GM21529 (cell line): ENCODE data around the gene CNTRL.
"Not testable (repeated sequence)": the region's sequence is repeated elsewhere in the genome, so short reads cannot be mapped to it uniquely, and the experiment has no call there.

Source experiments
- ATAC-seq: cut with Tn5 transposase; IDR thresholded peaks from one replicate; pipeline ENCODE4 v1.9.1; 2021; ENCODE audit not compliant: unreplicated experiment

Gene CNTRL

DNA sequence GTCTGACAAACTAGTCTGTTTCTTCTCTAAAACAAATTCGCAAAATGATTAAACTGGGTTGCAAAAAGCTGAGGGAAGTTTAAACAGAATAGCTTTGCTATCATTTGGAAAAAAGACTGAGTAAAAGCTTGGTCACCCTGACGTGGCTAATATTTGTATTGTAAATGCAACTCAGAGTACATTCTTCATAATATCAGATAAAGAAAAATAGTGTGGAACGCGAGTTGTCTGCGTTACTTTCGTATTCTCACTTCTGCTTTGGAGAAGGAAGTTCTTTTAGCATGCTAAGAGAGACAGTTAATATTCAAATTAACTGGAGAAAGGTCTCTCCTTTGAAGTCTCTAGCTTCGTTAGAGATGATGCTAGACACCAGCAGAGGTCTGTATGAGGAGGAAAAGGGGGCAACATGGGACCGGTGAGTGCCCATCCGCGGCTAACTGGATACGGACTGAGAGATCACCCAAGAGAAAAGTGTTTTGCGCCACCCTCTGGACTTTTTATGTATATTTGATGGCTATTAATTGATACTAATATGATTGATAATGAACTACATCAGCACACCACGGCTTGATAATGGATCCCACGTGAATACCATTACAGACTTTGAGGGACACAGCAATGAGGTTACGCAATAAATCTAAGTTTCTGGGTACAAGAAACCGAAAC, 2.9 kb upstream of the CNTRL start:
- ATAC-seq, result peak; percentile 37

DNA sequence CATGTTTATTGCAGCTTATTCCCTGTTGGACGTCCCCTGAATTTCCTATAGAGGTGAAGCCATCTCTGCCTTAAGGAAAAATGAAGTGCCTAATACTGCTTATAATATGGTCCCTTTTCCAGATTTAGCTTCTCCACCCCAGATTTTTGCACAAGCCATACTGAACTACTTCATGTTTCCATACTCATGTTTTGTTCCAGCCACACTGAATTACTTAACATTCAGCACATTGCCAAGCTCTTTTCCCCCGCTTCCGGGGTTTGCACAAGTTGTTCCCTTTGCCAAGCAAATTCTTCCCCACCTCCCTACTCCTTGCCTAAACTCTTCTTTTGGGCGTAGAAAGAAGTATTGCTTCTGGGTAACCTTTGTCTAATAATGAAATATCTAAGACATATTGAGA, 1.7 kb upstream of the CNTRL start:
- no peak for ATAC-seq

DNA sequence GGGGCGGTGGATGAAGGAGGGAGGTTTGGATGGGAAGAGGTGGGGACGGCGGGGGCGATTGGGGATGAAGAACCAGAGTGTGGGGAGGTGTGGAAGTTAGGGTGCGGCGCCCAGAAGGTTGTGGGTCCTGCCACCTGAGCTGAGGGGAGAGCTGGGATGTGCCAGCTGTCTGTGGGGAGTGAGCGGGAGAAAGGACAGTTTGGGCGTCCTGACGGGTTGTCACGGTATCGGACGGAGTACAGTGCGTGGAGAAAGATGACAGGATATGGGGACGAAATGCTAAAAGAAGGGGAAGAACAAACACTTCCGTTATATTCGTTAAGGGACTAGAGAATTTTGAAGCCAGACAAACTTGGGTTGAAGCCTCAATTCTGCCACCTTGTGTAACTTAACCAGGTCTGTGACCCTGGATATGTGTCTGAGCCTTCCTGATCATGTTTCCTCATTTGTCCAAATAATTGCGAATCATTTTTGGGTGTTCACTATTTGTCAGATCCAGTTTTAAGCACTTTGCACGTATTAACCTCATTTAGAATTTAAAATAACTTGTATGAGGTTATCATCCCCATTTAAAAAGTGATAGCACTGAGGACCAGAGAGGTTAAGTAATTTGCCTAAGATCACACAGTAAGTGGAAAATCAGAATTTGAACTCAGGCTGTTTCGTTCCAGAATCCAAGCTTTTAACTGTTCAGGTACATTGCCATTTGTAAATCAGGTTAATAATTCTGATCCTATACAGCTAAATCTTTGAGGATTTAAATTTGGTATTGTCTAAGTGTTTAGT, 689 bp downstream of the CNTRL start:
- peak; percentile 2 for ATAC-seq

DNA sequence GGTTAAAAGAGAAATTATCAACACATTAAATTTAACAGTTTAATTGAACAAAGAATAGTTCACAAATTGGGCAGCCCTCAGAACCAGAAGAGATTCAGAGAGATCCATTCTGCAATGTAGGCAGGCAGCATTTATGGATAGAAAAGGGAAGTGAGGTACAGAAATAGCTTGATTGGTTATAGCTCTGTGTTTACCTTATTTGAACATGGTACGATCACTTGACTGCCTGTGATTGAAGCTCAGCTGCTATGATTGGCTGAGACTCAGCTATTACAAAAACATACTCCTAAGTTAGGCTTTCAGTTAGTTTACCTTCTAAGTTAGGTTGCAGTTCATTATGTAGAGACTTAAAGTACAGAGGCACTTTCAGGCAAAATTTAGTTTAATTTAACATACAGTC, 7.3 kb downstream of the CNTRL start:
- ATAC-seq, result no peak

DNA sequence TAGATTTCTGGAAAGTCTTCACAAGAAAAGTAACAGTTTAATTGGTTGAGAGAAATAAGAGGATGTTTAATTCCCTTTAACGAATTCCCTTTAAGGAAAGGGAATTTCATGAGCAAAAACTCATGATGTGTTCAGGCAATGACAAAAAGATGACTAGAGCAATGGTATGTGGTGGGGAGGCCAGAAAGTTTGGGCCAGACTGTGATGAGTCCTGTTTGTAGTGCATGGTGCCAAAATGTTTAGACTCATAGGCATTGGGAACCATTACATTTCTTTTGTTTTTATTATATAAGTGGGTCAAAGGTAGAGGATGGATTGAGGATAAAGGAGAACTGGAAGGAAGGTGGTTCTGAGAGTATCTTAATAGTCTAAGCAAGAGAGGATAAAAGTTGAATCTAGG, 10.9 kb downstream of the CNTRL start:
- no peak for ATAC-seq

DNA sequence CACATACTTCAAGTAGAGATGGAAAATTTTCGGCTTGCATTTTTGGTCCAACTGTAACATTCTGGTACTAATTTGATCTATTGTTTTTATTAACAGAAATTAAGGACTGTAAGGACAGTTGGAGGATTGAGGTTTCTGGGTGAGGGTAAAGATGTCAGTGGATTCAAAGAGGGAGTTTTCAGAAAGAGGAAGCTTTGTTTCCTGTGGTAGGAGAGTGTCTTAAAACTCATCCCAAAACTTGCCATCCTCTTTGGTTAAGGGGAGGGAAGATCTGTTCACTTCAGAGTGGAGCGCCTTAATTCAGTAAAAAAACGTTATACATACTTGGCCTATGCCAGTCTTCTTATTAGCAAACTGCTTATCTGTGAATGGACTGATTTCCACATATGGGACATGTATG, 13.8 kb downstream of the CNTRL start:
- ATAC-seq, result no peak

DNA sequence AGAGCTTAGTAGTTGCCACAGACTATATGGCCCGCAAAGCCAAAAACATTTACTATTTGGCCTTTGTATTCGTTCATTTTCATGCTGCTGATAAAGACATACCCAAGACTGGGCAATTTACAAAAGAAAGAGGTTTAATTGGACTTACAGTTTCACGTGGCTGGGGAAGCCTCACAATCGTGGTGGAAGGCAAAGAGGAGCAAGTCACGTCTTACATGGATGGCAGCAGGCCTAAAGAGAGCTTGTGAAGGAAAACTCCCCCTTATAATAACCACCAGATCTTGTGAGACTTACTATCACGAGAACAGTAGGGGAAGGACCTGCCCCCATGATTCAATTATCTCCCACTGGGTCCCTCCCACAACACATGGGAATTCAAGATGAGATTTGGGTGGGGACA, 16.0 kb downstream of the CNTRL start:
- not testable (repeated sequence) for ATAC-seq

DNA sequence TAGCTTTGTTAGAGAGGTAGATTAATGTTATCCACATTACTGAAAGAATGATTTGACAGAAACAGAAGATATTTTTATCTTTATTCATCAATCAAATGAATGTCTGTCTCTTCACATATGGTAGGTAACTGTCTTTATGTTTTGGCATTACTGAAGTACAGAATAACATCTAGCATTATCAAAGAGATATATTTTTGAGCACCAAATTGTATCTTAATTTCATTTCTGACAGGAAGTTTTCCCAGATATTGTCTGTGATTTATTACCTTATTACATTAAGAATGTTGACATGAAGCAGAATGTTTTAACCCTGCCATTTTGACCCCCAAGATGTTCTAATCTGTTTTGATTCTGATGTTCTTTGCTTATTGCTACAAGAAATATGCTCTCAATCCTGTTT, 20.3 kb downstream of the CNTRL start:
- no peak for ATAC-seq

DNA sequence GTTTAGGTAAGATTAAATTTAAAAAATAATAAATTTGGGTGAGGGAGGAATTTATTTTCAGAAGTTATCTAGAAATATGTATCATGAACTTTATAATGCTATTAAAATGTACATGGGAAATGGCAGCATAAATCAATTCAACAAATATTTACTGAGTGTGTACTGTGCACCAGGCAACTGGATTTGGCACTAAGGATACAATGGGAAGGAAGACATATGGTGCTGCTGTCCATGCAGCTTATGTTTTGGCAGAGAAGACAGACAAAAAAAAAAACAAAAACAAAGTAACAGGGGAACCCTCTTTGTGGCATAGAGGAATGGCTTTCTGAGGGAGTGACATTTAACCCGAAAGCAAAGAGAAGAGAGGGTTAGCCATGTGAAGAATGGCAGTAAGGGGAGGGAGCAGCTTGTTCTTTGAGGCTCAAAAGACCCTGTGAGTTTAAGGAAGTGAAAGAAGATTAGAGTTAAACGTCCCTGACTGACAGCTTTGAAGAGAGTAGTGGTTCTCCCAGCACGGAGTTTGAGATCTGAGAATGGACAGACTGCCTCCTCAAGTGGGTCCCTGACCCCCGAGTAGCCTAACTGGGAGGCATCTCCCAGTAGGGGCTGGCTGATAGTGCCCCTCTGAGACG, 23.9 kb downstream of the CNTRL start:
- ATAC-seq, result no peak

DNA sequence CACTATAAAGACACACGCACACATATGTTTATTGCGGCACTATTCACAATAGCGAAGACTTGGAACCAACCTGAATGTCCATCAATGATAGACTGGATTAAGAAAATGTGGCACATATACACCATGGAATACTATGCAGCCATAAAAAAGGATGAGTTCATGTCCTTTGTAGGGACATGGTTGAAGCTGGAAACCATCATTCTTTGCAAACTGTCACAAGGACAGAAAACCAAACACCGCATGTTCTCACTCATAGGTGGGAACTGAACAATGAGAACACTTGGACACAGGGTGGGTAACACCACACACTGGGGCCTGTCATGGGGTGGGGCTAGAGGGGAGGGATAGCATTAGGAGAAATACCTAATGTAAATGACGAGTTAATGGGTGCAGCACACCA, 29.3 kb downstream of the CNTRL start:
- not testable (repeated sequence) for ATAC-seq

DNA sequence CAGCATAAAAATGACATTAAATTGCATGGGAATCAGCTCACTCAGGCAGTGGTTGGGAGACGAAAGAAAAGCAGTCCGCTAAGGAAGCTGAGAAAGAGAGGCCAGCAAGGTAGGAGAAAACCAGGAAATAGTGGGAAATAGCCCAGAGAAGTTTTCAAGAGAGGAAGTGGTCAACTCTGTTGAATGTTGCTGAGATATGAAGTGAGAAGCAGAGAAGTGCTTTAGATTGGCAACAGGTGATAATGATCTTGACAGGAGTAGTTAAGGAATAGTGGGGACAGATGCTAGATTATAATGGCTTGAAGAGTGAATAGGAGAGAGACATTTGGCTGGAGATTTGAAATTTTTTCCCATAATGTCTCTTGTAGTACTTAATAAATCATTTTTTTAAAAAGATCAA, 30.8 kb downstream of the CNTRL start:
- ATAC-seq, result no peak

DNA sequence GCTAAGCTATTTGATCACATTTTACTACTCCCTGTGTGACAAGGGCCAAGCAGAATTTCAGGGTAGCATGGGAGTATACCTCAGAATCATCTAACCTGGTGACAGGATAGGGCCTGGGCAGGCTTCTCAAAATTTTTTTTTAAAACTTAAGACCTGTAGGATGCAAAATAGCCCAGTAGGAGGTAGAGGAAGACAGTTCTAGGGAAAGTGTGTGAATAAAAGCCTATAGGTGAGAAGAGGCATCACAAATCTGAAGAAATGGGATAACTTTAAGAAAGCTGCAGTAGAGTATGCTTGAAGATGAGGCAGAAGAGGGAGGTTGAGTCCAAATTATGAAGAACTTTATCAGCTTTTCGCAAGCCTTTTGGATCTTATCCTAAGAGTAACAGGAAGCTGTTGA, 32.3 kb downstream of the CNTRL start:
- ATAC-seq, result no peak

DNA sequence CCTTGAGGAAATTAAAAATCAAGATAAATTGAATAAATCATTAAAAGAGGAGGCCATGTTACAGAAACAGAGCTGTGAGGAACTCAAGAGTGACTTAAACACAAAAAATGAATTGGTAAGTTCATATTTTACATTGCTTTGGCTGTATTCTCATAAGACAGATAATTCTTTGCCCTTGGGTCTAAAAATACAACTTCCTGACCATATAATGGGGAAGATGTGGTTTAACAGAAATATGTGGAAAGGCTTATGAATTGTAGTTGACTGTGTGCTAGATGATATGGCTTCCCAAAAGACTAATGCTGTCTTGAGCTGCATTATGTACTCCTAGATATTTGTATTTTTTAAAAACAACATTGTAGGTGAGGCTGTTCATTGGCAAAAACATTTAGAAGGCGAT, 33.1 kb downstream of the CNTRL start:
- no peak for ATAC-seq

DNA sequence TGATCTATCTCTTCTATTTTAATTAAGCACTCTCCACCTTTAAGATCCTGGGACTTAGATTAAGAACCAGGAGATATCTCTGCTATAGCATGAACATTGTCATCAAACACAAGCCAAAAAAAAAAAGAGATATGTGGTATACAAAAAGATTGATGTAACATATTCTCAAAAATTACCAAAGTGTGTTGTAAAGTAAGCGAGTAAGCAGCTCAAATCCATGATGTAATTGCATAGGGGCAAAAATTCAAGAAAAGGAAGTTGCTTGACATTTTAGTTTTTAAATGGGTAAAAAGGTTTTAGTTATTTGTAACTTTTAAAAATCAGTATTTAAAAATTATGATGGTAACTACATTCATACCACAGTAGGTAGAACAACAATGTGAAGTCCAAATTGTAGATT, 40.7 kb downstream of the CNTRL start:
- ATAC-seq, result no peak

DNA sequence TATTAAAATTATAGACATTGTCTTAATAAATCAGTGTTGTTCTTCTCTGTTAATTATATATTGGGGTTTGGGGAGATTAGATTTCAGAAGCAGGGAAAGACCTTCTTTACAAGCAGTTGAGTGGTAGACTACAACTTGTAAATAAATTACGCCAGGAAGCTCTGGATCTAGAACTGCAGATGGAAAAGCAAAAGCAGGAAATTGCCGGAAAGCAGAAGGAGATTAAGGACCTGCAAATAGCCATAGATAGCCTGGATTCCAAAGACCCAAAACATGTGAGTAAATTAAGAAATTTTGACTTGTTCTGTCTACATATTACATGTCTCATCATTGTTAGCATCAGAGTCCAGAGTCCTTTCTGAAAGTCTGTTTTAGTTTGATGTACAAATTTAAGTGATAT, 43.5 kb downstream of the CNTRL start:
- no peak for ATAC-seq

DNA sequence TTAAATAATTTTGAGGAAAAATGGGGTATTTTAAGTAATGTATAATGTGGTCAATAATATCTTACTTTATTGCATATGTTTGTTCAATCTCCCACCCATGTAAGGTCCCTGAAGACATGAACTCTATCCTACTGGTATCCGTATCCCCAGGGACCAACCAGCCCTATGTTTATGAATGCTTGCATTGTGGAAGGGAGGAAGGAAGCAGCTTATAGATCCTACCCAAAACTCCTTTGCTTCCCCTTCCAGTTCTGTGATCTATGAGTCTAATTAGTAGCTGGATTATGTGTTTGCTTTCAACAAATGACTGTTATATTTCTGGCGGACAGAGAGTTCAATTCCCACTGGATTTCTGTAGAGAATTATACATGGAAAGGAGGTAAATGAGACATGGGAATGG, 45.6 kb downstream of the CNTRL start:
- no peak for ATAC-seq

DNA sequence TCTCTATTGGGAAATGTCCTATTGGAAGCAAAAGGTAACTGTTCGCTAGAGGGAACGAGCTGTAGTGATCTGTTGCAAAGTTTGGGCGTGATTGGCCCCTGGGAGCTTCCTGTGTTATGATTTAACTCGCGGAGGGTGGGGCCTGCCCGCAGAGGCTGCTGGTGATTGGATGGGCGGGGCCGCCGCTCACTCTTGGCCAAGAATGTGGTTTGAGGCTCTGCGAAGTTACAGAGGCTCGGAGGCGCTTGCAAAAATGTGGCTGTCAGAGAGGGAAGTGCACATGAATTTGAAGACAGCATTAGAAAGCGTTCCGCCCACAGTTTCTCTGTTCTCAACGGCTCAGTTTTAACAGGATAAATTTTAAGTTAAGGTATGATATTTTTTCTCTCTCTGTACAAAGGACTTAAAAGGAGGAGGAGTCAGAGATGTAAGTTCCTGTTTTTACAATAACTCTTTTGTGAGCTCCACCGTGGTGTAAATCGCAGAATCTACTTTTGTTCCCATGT, 46.9 kb downstream of the CNTRL start:
- ATAC-seq, result peak; percentile 98

DNA sequence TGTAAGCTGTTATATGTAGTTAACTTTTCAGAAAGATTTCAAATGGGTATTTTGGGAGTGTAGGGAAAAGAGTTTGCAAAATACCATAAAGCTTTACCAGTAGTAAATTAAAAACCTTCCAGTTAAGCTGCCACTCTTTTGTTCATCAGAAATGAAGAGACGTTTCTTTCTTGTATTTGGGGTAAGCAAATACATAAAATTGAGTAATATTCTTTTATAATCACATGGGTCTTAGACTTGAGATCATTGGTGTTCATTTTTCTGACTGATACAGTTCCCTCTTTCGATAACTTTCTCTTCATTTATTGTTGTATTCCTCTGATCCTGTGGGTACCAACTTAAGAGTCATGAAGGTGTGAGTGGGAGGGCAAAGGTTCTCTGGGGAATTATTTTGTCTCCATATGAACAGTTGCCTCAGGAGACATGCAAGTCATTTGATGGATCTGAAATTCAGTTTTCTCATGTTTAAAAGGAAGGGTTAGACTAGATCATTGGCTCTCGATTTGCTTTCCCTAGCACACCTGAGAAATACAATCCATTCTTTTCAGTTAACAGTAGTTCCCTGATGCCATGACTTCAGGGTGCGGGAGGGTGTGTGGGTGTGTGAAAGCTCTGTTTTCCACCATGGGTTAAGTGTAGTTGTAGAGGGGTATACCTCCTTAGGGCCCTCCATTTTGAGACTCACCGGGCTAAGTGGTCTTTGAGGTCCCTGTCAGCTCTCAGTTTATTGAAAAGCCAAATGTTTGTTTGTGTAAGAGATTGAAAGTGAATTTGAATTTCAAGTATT, 47.7 kb downstream of the CNTRL start:
- no peak for ATAC-seq

DNA sequence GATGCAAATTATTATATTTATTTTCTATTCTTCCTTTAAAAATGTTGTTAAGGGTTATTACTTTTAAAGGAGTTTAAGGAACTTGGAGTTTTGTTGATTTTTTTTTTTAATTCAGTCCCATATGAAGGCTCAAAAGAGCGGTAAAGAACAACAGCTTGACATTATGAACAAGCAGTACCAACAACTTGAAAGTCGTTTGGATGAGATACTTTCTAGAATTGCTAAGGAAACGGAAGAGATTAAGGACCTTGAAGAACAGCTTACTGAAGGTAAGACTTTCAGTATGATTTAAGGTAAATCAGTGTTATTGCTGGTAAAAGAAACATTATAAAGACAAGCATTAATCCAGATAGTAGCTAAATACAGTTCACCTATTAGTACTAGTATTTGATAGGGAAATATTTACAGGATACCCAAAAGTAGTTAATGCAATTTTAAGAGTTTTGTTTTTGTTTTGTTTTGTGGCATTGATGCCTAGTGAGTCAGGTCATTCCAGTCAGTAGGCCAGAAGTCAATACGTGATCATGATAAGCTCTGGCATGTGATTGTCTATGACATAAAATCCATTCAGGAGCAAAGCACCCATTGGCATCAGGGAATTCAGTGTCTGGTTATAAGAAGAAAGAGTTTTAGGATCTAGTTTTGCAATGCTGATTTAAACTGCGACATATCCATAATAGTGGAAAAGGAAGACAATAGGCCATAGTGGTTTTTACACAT, 49.2 kb downstream of the CNTRL start:
- no peak for ATAC-seq

DNA sequence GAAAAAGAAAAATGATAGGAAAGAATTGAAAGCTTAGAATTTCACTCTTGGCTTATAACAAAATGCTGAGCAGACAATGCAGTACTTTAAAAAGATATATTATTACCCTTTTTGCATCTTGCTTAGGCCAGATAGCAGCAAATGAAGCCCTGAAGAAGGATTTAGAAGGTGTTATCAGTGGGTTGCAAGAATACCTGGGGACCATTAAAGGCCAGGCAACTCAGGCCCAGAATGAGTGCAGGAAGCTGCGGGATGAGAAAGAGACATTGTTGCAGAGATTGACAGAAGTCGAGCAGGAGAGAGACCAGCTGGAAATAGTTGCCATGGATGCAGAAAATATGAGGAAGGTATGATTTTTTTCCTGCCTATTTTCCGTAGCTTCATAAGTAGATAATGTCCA, 50.8 kb downstream of the CNTRL start:
- no peak for ATAC-seq

DNA sequence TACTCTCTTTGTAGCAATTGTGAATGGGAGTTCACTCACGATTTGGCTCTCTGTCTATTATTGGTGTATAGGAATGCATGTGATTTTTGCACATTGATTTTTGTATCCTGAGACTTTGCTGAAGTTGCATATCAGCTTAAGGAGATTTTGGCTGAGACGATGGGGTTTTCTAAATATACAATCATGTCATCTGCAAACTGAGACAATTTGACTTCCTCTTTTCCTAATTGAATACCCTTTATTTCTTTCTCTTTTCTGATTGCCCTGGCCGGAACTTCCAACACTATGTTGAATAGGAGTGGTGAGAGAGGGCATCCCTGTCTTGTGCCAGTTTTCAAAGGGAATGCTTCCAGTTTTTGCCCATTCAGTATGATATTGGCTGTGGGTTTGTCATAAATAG, 54.6 kb downstream of the CNTRL start:
- not testable (repeated sequence) for ATAC-seq
